Lung (tissue), 16 donors: Measurements from ENCODE around the gene BAD. TPM values are rescaled to one million over a fixed set of nuclear protein-coding genes. Genes with fewer than 3 reads are reported as not detected.

Source experiments
- ATAC-seq: fragments of 200-7000 bp; cut with Tn5 transposase; one replicate; pipeline ENCODE4 v1.9.1; 2020; ENCODE audit warnings: moderate number of reproducible peaks; ENCODE audit not compliant: insufficient read depth, low FRiP score
- DNase-seq, 3 donors: peaks; one replicate each; pipeline ENCODE4 v3.0.0-alpha.2; 2013 to 2017
- H3K27ac ChIP-seq, 2 donors: one replicate each; pipeline ENCODE4 v1.5.1; 2013; ENCODE audit warnings: mild to moderate bottlenecking in 2 of 2, moderate library complexity in 2 of 2, control low read depth in 1 of 2, inconsistent platforms in 1 of 2, low read depth in 1 of 2, low read length in 1 of 2
- H3K27me3 ChIP-seq, 3 donors: one replicate each; pipeline ENCODE4 v1.5.1; 2013; ENCODE audit warnings: low read length in 2 of 3; ENCODE audit not compliant: control insufficient read depth in 3 of 3, insufficient read depth in 3 of 3
- H3K36me3 ChIP-seq, 4 donors: one replicate each; pipeline ENCODE4 v1.5.1; 2013; ENCODE audit warnings: low read length in 4 of 4, mild to moderate bottlenecking in 1 of 4, moderate library complexity in 1 of 4; ENCODE audit not compliant: control insufficient read depth in 4 of 4, insufficient read depth in 4 of 4
- H3K4me1 ChIP-seq, 5 donors: one replicate each; pipeline ENCODE4 v1.5.1; 2013; ENCODE audit warnings: low read length in 5 of 5, mild to moderate bottlenecking in 2 of 5, moderate library complexity in 1 of 5; ENCODE audit not compliant: control insufficient read depth in 5 of 5, insufficient read depth in 5 of 5
- H3K4me3 ChIP-seq: one replicate; pipeline ENCODE4 v1.5.1; 2013; ENCODE audit warnings: mild to moderate bottlenecking, control low read depth, moderate library complexity
- H3K9ac ChIP-seq, 2 donors: one replicate each; pipeline ENCODE4 v1.5.1; 2013; ENCODE audit warnings: low read length in 2 of 2, control low read depth in 1 of 2; ENCODE audit not compliant: insufficient read depth in 1 of 2
- H3K9me3 ChIP-seq, 4 donors: one replicate each; pipeline ENCODE4 v1.5.1; 2013; ENCODE audit warnings: low read length in 3 of 4, mild to moderate bottlenecking in 1 of 4, moderate library complexity in 1 of 4; ENCODE audit not compliant: control insufficient read depth in 4 of 4, insufficient read depth in 3 of 4
- CTCF ChIP-seq: IDR thresholded peaks from 2 replicates; pipeline ENCODE4 v1.5.1; 2012; ENCODE audit warnings: mild to moderate bottlenecking; ENCODE audit errors: control extremely low read depth, extremely low read depth
- WGBS, 2 donors: extraction: QIAGEN DNeasy Blood & Tissue Kit; methylation state at CpG; one replicate each; pipeline ENCODE4 v1.1.7; 2013; 5-methylcytosine and 5-hydroxymethylcytosine counted together
- long read RNA-seq, 5 donors: transcript quantifications; one replicate each; lab custom pipeline, GENCODE V29; 2026
- polyA plus RNA-seq, 2 donors: library from polyadenylated mRNA; stranded (reverse); fragments of 200-250 nt; gene quantifications; one replicate each; pipeline ENCODE4 v1.2.1, GENCODE V29; 2013
- total RNA-seq, 2 donors: library from RNA; depleted of rRNA in 1 of 2; stranded (reverse); fragments of >200 nt in 1 of 2; gene quantifications; one replicate each; pipeline ENCODE4 v1.2.1, GENCODE V29; 2014 to 2021
- donor health status: control.
- donor health status: control.
- donor health status: Bipolar disorder and iron deficiency.
- donor health status: healthy.
- donor health status: DM: yes; HTN: yes; CAD: no.

The BAD gene
- total RNA-seq: 10 to 100 TPM; 69.5 to 74.1 TPM
- 100 to 1,000 TPM in 1 of 2 donors, 10 to 100 TPM in 1; 77.0 to 127 TPM for polyA plus RNA-seq
- long read RNA-seq, donor 1, transcript BAD-201 (4 exons, 929 nt): major isoform, 36 of 55 reads
- long read RNA-seq, donor 1, transcript BAD-203 (3 exons, 1,157 nt): minor isoform, 16 of 55 reads
- long read RNA-seq, donor 1, partial matches to known transcripts: 0 of 55 reads
- long read RNA-seq, donor 1, other reads (novel, unspliced or antisense): 0 of 55 reads
- long read RNA-seq, donor 2, transcript BAD-203 (3 exons, 1,157 nt): minor isoform, 7 of 50 reads
- long read RNA-seq, donor 2, transcript BAD-201 (4 exons, 929 nt): major isoform, 26 of 50 reads
- long read RNA-seq, donor 2, partial matches to known transcripts: 13 of 50 reads
- long read RNA-seq, donor 2, other reads (novel, unspliced or antisense): 0 of 50 reads
- long read RNA-seq, donor 3, transcript BAD-201 (4 exons, 929 nt): major isoform, 18 of 26 reads
- long read RNA-seq, donor 3, transcript BAD-203 (3 exons, 1,157 nt): minor isoform, 8 of 26 reads
- long read RNA-seq, donor 3, partial matches to known transcripts: 0 of 26 reads
- long read RNA-seq, donor 3, other reads (novel, unspliced or antisense): 0 of 26 reads
- long read RNA-seq, donor 4, transcript BAD-201 (4 exons, 929 nt): major isoform, 13 of 25 reads
- long read RNA-seq, donor 4, transcript BAD-203 (3 exons, 1,157 nt): minor isoform, 8 of 25 reads
- long read RNA-seq, donor 4, partial matches to known transcripts: 0 of 25 reads
- long read RNA-seq, donor 4, other reads (novel, unspliced or antisense): 0 of 25 reads
- long read RNA-seq, donor 5, transcript BAD-201 (4 exons, 929 nt): major isoform, 46 of 72 reads
- long read RNA-seq, donor 5, transcript BAD-203 (3 exons, 1,157 nt): minor isoform, 23 of 72 reads
- long read RNA-seq, donor 5, partial matches to known transcripts: 0 of 72 reads
- long read RNA-seq, donor 5, other reads (novel, unspliced or antisense): 0 of 72 reads

- H3K9ac ChIP-seq: peak within 1 kb of the TSS; percentile 65 to 74
- H3K36me3 ChIP-seq: peaks cover 0 to 7% (median 3%) of the 10 kb centered on the region in 4 donors
- H3K4me1 ChIP-seq: peaks cover 0 to 20% (median 0%) of the 10 kb centered on the region in 5 donors
- peak; percentile 93 for ATAC-seq
- no peaks in the 10 kb centered on the region for H3K9me3 ChIP-seq
- no peak for TF ChIP-seq CTCF
- H3K27me3 ChIP-seq: no peaks in the 10 kb centered on the region
- peak within 1 kb of the TSS; percentile 94 to 98 for H3K27ac ChIP-seq
- peak within 1 kb of the TSS; percentile 75 for H3K4me3 ChIP-seq
- WGBS, 2 donors: 3 to 4% methylated on average over 37 to 44 of the region's 44 CpGs
- peak; percentile 96 for DNase-seq
These were observed at the start of gene BAD for GRCh38 chr11:64284048-64284961. TSS of gene BAD (minus strand) at chr11:64284665. CDS start at chr11:64284368, 297 bp downstream.

- 92 to 94% methylated on average over 8 of the region's 8 CpGs for WGBS, 2 donors
- Histone ChIP-seq H3K9ac (no peak overlapping the region), H3K9me3 (no peaks in the 10 kb centered on the region), H3K27me3 (no peaks in the 10 kb centered on the region), H3K27ac (no peak overlapping the region), H3K4me3 (no peak overlapping the region), H3K4me1 (peaks cover 0 to 4% (median 0%) of the 10 kb centered on the region in 5 donors), H3K36me3 (no peaks in the 10 kb centered on the region)
- ATAC-seq (no peak), DNase-seq (no peak)
- no peak for TF ChIP-seq CTCF
These were observed 49.1 kb upstream of the BAD start for GRCh38 chr11:64333556-64333955.

GRCh38 chr11:64331569-64332371 lies 47.3 kb upstream of the BAD start:
- 14 to 24% methylated on average over 19 to 20 of the region's 20 CpGs for WGBS, 2 donors
- Histone ChIP-seq H3K9me3 (no peaks in the 10 kb centered on the region), H3K27ac (peak overlapping the region in 1 of 2 donors; percentile 5), H3K27me3 (no peaks in the 10 kb centered on the region), H3K4me1 (peaks cover 0 to 4% (median 0%) of the 10 kb centered on the region in 5 donors), H3K9ac (no peak overlapping the region), H3K4me3 (no peak overlapping the region), H3K36me3 (no peaks in the 10 kb centered on the region)
- ATAC-seq (peak; percentile 77), DNase-seq (peak; percentile 42 to 65 (median 60))
- peak; percentile 29 for TF ChIP-seq CTCF
